HG03095 (cell line): ENCODE measurements around the gene NDE1.
"Not testable (repeated sequence)": the region's sequence is repeated elsewhere in the genome, so short reads cannot be mapped to it uniquely, and the experiment has no call there.

ENCODE experiments used
- ATAC-seq: cut with Tn5 transposase; IDR thresholded peaks from one replicate; pipeline ENCODE4 v1.9.1; 2021; ENCODE audit warnings: moderate library complexity; ENCODE audit not compliant: unreplicated experiment

NDE1 gene

GRCh38 chr16:15649727-15650018 lies 372 bp upstream of the NDE1 start:
- no peak for ATAC-seq

DNA sequence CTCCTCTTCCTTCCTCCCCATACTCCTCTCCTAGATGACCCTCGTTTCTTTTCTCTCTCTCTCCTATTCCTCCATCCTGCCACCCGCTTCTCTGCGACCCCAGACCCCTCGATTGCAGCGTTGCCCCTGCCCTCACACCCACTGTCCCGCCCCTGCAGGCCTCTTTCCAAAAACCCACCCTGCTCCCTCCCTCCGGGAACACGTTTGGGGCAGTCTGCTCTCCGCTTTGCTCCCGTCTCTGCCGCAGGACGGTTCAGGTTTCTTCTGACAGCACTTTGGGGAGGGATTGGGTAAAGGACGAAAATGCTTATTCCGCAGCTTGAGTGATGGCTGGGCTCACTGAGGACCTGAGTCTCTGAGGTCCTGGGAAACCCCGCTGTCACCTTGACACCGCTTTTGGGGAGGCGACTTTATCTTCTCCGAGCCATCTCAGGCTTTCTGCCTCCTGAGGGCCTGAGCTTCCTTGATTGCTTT lies 690 bp downstream of the NDE1 start:
- ATAC-seq: peak; percentile 31

GRCh38 chr16:15652293-15653001 lies 2.4 kb downstream of the NDE1 start:
- no peak for ATAC-seq

DNA sequence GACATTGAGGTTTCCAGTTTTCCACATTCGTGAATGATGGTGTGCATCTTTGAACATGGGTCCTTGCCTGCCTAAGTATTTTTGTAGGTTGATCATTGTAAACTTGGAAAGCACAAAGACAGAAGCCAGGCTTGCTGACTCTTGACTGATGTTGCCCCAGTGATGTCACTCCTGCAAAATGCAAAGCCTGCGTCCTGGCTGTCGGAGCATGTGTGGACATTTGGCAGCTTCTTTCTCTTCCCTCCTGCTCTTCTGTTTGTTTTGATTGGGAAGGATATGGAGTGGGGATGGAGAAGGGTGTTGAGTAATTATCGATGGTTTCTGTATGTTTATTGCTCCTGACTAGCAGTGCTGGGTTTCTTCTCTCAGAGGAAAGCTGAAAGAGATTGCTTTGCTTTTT lies 3.2 kb downstream of the NDE1 start:
- no peak for ATAC-seq

GRCh38 chr16:15654591-15654990 lies 4.5 kb downstream of the NDE1 start:
- no peak for ATAC-seq

DNA sequence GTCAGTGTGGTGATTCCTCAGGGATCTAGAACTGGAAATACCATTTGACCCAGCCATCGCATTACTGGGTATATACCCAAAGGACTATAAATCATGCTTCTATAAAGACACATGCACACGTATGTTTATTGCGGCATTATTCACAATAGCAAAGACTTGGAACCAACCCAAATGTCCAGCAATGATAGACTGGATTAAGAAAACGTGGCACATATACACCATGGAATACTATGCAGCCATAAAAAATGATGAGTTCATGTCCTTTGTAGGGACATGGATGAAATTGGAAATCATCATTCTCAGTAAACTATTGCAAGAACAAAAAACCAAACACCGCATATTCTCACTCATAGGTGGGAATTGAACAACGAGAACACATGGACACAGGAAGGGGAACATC lies 5.5 kb downstream of the NDE1 start:
- not testable (repeated sequence) for ATAC-seq

DNA sequence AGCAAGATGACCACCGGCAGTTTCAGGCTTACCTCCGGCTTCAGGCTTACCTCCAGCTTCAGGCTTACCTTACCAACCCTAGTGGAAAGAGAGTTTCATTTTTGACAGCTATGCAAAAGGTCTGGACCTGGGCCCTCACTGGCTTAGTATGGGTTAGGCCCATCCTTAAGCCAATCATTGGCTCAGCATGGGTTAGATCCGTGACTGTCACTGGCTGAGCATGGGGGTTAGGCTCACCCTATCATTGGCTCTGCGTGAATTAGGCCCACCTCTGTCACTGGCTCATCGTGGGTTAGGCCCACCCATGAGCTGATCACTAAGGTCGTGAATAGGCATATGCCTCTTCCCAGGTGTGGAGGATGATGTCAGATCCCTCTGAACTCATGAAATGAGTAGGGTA lies 8.1 kb downstream of the NDE1 start:
- ATAC-seq: no peak

GRCh38 chr16:15658556-15658955 lies 8.5 kb downstream of the NDE1 start:
- no peak for ATAC-seq

DNA sequence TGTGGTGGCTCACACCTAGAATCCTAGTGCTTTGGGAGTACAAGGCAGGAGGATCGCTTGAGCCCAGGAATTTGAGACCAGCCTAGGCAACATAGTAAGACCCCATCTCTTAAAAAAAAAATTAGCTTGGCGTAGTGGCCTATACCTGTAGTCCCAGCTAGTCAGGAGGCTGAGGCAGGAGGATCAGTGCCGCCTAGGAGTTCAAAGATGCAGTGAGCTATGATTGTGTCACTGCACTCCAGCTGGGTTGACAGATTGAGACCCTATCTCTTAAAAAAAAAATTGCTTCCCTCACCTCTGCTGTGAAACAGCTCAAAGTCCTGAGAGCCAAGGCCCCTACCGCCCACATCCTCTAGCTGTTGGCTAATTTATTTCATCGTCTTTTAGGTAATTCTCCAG lies 10.2 kb downstream of the NDE1 start:
- no peak for ATAC-seq

- no peak for ATAC-seq
These were observed 15.1 kb downstream of the NDE1 start for GRCh38 chr16:15665107-15665506.

- ATAC-seq: no peak
These were observed 17.2 kb downstream of the NDE1 start for GRCh38 chr16:15667091-15667742.

DNA sequence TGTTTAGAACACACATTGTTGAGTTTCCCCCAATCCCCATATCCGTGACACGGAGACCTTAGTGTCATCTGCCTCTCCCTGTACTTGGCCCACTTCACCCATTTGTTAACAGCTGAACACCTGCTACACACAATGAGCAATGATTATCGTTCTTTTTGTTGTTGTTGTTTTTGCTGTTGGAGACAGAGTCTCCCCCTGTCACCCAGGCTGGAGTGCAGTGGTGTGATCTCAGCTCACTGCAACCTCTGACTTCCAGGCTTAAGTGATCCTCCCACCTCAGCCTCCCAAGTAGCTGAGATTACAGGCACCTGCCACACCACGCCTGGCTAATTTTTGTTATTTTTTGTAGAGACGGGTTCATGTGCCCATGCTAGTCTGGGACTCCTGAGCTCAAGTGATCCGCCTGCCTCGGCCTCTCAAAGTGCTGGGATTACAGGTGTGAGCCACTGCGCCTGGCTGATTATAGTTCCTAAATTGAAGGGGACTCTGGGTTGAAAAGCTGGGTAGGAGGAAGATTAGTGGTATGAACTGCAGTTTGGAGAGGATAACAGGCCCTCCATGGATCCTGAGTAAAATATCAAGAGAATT lies 21.6 kb downstream of the NDE1 start:
- no peak for ATAC-seq

GRCh38 chr16:15672127-15672513 lies 22.1 kb downstream of the NDE1 start:
- ATAC-seq: not testable (repeated sequence)

DNA sequence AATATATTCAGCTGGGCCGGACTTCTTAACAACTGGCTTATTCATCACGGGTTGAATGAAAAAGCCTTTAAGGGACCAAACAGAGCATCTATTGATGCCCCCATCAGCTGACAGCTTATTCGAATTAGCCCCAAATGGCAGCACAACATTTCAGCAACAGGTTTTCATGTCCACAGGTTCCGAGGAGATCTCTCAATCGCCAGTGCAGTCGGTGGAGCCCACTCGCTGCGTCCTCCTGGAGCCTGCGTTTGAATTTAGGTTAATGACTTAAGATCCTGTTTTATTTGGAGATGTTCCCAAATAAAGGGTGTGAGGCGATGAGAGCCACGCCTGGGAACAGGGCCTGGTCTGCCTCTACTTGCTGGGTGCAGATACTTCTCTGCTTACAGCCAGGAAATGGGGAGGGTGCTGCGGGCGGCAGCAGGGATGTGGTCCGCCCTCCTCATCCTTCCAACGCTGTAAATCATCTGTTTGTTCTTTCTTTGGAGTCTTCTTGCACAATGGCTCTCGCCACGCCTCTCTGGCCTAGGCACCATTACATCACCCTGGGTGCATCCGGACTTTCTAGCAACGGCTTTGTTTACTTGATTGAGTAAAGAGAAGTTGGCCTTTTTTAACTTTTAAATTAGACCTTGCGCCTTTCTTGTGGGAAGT lies 22.6 kb downstream of the NDE1 start:
- no peak for ATAC-seq

DNA sequence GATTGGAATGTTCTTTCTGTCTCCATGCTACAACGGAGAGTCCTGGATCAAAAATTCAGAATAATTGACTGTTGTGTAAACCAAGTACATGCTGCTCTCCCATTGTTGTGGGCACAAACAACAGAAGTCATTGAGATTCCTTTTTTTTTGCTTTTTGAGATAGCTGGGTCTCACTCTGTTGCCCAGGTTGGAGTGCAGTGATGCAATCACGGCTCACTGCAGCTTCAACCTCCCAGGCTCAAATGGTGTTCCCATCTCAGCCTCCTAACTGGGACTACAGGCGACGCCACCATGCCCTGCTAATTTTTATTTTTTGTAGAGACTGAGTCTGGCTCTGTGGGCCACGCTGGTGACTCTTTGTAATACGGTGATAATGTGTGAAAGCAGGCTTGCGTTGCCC lies 24.5 kb downstream of the NDE1 start:
- no peak for ATAC-seq

GRCh38 chr16:15676506-15676905 lies 26.5 kb downstream of the NDE1 start:
- no peak for ATAC-seq

GRCh38 chr16:15677447-15677846 lies 27.4 kb downstream of the NDE1 start:
- ATAC-seq: no peak

- ATAC-seq: no peak
These were observed 32.1 kb downstream of the NDE1 start for GRCh38 chr16:15682105-15682570.

GRCh38 chr16:15686287-15686686 lies 36.2 kb downstream of the NDE1 start:
- no peak for ATAC-seq

GRCh38 chr16:15689290-15689689 lies 39.2 kb downstream of the NDE1 start:
- ATAC-seq: no peak

GRCh38 chr16:15690296-15690695 lies 40.3 kb downstream of the NDE1 start:
- ATAC-seq: no peak

- no peak for ATAC-seq
These were observed 41.0 kb downstream of the NDE1 start for GRCh38 chr16:15691046-15691445.
